Hepatocyte (in vitro differentiated cells): ENCODE results near the gene SOBP. TPM values are rescaled to one million over a fixed set of nuclear protein-coding genes. Genes with fewer than 3 reads are reported as not detected.

Source experiments
- DNase-seq: peaks from one replicate; pipeline ENCODE4 v3.0.0-alpha.2; 2016; ENCODE audit warnings: low spot score
- H2AFZ ChIP-seq: fragments of 200-600 bp; sonication (generic); 2 replicates; pipeline ENCODE4 v1.6.0; 2016; ENCODE audit warnings: antibody characterized with exemption, mild to moderate bottlenecking
- H3K27ac ChIP-seq: fragments of 200-600 bp; sonication (generic); 2 replicates; pipeline ENCODE4 v1.5.1; 2016; ENCODE audit warnings: mild to moderate bottlenecking
- H3K27me3 ChIP-seq: fragments of 200-600 bp; sonication (generic); 2 replicates; pipeline ENCODE4 v1.6.1; 2016
- H3K36me3 ChIP-seq: fragments of 200-600 bp; sonication (generic); replicated peaks from 2 replicates; pipeline ENCODE4 v1.5.1; 2016; ENCODE audit warnings: low read depth; ENCODE audit not compliant: insufficient read depth
- H3K4me1 ChIP-seq: fragments of 200-600 bp; sonication (generic); 2 replicates; pipeline ENCODE4 v1.5.1; 2016; ENCODE audit warnings: mild to moderate bottlenecking, moderate library complexity; ENCODE audit not compliant: insufficient read depth
- H3K4me2 ChIP-seq: fragments of 200-600 bp; sonication (generic); 2 replicates; pipeline ENCODE4 v1.6.0; 2016
- H3K4me3 ChIP-seq: fragments of 200-600 bp; sonication (generic); 2 replicates; pipeline ENCODE4 v1.5.1; 2016; ENCODE audit warnings: mild to moderate bottlenecking
- H3K79me2 ChIP-seq: fragments of 200-600 bp; sonication (generic); 2 replicates; pipeline ENCODE4 v1.6.0; 2017; ENCODE audit warnings: mild to moderate bottlenecking
- H3K9me2 ChIP-seq: fragments of 200-600 bp; sonication (generic); replicated peaks from 2 replicates; pipeline ENCODE4 v1.6.0; 2017; ENCODE audit warnings: mild to moderate bottlenecking; ENCODE audit not compliant: insufficient read depth
- H3K9me3 ChIP-seq: fragments of 200-600 bp; sonication (generic); 2 replicates; pipeline ENCODE4 v1.5.1; 2016; ENCODE audit warnings: low read depth, mild to moderate bottlenecking
- H4K20me1 ChIP-seq: fragments of 200-600 bp; sonication (generic); 2 replicates; pipeline ENCODE4 v1.6.0; 2016; ENCODE audit warnings: mild to moderate bottlenecking; ENCODE audit not compliant: insufficient read depth, poor library complexity, severe bottlenecking
- CTCF ChIP-seq: fragments of 200-600 bp; sonication (generic); IDR thresholded peaks from 2 replicates; pipeline ENCODE4 v1.5.1; 2016; ENCODE audit warnings: antibody characterized with exemption, mild to moderate bottlenecking; ENCODE audit not compliant: poor library complexity
- EZH2 ChIP-seq: fragments of 200-600 bp; sonication (generic); IDR thresholded peaks from 2 replicates; pipeline ENCODE4 v1.6.1; 2016; ENCODE audit warnings: antibody characterized with exemption, mild to moderate bottlenecking, borderline replicate concordance
- EZH2phosphoT487 ChIP-seq: fragments of 200-600 bp; sonication (generic); IDR thresholded peaks from one replicate; pipeline ENCODE4 v1.6.1; 2018; ENCODE audit warnings: antibody characterized with exemption, mild to moderate bottlenecking, low read depth, moderate library complexity; ENCODE audit not compliant: unreplicated experiment, severe bottlenecking
- WGBS: methylation state at CpG from one replicate; pipeline ENCODE4 v1.1.6; 2016; ENCODE audit warnings: low lambda C conversion rate; ENCODE audit errors: missing lambda C conversion rate; 5-methylcytosine and 5-hydroxymethylcytosine counted together
- polyA plus RNA-seq: library from polyadenylated mRNA; unstranded; fragments of >200 nt; fragmentation: Nextera tagmentation; extraction: Ambion mirVana; gene quantifications from 2 replicates; pipeline ENCODE4 v1.2.1, GENCODE V29; 2016
- total RNA-seq: library from RNA; depleted of rRNA; stranded (reverse); fragments of >200 nt; gene quantifications from 2 replicates; pipeline ENCODE4 v1.2.3, GENCODE V29; 2014

Gene SOBP, protein sequence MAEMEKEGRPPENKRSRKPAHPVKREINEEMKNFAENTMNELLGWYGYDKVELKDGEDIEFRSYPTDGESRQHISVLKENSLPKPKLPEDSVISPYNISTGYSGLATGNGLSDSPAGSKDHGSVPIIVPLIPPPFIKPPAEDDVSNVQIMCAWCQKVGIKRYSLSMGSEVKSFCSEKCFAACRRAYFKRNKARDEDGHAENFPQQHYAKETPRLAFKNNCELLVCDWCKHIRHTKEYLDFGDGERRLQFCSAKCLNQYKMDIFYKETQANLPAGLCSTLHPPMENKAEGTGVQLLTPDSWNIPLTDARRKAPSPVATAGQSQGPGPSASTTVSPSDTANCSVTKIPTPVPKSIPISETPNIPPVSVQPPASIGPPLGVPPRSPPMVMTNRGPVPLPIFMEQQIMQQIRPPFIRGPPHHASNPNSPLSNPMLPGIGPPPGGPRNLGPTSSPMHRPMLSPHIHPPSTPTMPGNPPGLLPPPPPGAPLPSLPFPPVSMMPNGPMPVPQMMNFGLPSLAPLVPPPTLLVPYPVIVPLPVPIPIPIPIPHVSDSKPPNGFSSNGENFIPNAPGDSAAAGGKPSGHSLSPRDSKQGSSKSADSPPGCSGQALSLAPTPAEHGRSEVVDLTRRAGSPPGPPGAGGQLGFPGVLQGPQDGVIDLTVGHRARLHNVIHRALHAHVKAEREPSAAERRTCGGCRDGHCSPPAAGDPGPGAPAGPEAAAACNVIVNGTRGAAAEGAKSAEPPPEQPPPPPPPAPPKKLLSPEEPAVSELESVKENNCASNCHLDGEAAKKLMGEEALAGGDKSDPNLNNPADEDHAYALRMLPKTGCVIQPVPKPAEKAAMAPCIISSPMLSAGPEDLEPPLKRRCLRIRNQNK
- total RNA-seq (2.1 and 3.4 TPM in 2 replicates), polyA plus RNA-seq (2.2 and 2.5 TPM in 2 replicates)

- peak; percentile 78 for DNase-seq
Observed at GRCh38 chr6:107489636-107490565, at the start of gene SOBP. TSS of gene SOBP (plus strand) at chr6:107490117. CDS start at chr6:107490617, 500 bp downstream.

DNA sequence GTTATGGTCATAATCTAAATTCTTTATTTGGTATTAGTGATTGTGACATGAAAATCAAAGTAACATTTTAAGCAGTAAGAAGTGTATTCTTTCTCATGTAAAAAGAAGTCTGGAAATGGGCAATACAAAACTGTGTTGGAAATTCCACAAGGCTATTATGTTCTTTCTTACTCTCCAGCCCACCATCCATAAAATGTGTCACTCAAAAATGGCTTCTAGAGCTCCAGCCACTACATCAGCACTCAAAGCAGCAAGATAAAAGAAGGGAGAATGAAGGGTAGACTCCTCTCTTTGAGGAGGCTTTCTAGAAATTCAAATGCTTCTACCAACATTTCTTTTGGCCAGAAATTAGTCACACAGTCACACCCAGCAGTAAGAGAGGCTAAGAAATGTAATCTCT, 49.0 kb upstream of the SOBP start:
- Histone ChIP-seq H3K4me1 (no peaks in the 10 kb centered on the region), H4K20me1 (no peaks in the 10 kb centered on the region), H3K9me2 (no peaks in the 10 kb centered on the region), H3K27me3 (no peaks in the 10 kb centered on the region), H3K4me3 (no peak overlapping the region), H3K9me3 (no peaks in the 10 kb centered on the region), H3K4me2 (no peak overlapping the region), H3K36me3 (no peaks in the 10 kb centered on the region), H2AFZ (no peak overlapping the region), H3K27ac (no peak overlapping the region), H3K79me2 (peaks cover 45% of the 10 kb centered on the region)
- no peak for TF ChIP-seq EZH2
- no peak for TF ChIP-seq CTCF
- no peak for TF ChIP-seq EZH2phosphoT487
- DNase-seq: no peak

More at GRCh38 chr6:107489636-107490565, at the start of gene SOBP:
- no peaks in the 10 kb centered on the region for H3K9me3 ChIP-seq
- TF ChIP-seq EZH2 (no peak), EZH2phosphoT487 (no peak), CTCF (no peak)
- H4K20me1 ChIP-seq: no peaks in the 10 kb centered on the region
- peak within 1 kb of the TSS; percentile 82 for H2AFZ ChIP-seq
- peak within 1 kb of the TSS; percentile 97 for H3K4me2 ChIP-seq
- no peaks in the 10 kb centered on the region for H3K9me2 ChIP-seq
- peaks cover 15% of the 10 kb centered on the region for H3K4me1 ChIP-seq
- H3K4me3 ChIP-seq: peak within 1 kb of the TSS; percentile 79
- H3K79me2 ChIP-seq: no peaks in the 10 kb centered on the region
- peaks cover 56% of the 10 kb centered on the region for H3K27me3 ChIP-seq
- peak within 1 kb of the TSS; percentile 75 for H3K27ac ChIP-seq
- H3K36me3 ChIP-seq: no peaks in the 10 kb centered on the region
- 1% methylated on average over 58 of the region's 130 CpGs for WGBS

- H4K20me1 ChIP-seq: no peaks in the 10 kb centered on the region
- H3K36me3 ChIP-seq: no peaks in the 10 kb centered on the region
- DNase-seq: no peak
- H3K9me2 ChIP-seq: no peaks in the 10 kb centered on the region
- peaks cover 48% of the 10 kb centered on the region for H3K79me2 ChIP-seq
- 100% methylated on average over 1 of the region's 1 CpG for WGBS
- no peak overlapping the region for H3K4me3 ChIP-seq
- no peaks in the 10 kb centered on the region for H3K4me1 ChIP-seq
- H3K27ac ChIP-seq: no peak overlapping the region
- no peaks in the 10 kb centered on the region for H3K9me3 ChIP-seq
- H3K4me2 ChIP-seq: no peak overlapping the region
- no peaks in the 10 kb centered on the region for H3K27me3 ChIP-seq
- H2AFZ ChIP-seq: no peak overlapping the region
- no peak for TF ChIP-seq CTCF
- TF ChIP-seq EZH2: no peak
- TF ChIP-seq EZH2phosphoT487: no peak
Observed at GRCh38 chr6:107441682-107442081, 48.2 kb upstream of the SOBP start.
